Stimulated activated CD4-positive, alpha-beta T cell treated with anti-CD3 and anti-CD28 coated beads, Interleukin-12 subunit alpha, Interleukin-12 subunit beta, amount 100 ng/mL, for 4 hours (primary cell): ENCODE measurements around the gene CDH13.

Experiments
- DNase-seq: peaks from one replicate; pipeline ENCODE4 v3.0.0-alpha.2; 2020

Gene CDH13

DNA sequence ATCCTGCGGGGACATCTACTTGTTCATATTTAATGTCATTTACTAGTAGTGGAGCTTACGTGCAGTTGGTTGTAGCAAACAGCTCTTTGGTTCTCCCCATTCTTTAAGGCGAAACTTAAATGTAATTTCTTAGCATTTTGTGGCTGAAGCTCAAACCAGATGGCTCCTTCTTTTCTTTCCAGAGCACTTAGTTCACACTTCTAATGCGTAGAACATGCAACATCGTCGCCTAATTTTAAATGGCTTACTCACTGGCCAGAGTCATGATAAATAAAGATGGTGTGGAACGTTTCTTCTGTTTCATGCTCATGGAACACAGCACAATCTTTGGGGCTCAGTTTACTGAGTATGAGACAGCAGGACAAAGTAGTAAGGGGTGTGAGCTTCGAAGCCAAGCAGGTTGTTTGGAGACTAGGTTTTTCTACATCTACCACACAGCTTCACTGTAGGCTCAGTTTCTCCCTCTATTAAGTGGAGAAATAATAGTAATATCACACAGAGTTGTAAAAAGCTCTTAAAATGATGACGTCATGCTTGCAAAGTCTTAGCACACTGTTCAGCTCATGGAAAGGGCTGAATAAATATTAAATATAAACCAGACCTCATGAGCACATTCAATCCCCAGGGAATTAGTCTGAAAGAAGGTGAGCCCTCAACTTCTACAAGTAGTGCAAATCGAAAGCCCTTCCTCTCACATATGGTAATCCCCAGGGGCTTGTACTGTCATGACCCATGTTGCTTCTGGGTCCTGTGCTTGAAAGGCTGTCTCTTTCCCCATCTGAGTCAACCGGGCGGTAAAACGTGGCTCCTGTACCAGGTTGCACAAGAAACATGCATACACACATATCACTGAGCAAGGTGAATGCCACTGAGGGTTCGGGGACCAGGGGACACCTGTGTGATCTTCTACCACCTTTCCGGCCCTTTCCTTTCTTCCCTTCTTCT is 384.3 kb downstream of the CDH13 start:
- DNase-seq, result no peak

- no peak for DNase-seq
Measured at GRCh38 chr16:83011939-83012338, 385.2 kb downstream of the CDH13 start.

DNA sequence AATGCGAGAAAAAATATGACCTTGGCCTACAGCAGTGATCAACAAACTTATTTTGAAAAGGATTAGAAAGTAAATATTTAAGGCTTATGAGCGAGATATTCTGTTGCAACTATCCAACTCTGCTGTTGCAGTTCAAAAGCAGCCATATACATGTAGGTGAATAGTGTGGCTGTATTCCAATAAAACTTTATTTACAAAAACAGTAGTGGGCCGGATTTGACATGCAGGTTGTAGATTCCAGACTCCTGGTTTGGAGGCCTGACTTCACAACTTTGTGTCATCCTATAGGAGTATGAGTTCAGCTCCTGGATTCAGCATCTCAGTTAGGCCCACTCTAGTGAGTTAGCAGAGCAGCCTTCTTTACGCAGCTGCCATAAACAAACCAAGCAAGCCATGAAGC is 386.3 kb downstream of the CDH13 start:
- DNase-seq, result no peak

GRCh38 chr16:83019963-83020362 is 393.2 kb downstream of the CDH13 start:
- DNase-seq, result no peak

- DNase-seq, result no peak
Measured at GRCh38 chr16:83021045-83021444, 394.3 kb downstream of the CDH13 start.

DNA sequence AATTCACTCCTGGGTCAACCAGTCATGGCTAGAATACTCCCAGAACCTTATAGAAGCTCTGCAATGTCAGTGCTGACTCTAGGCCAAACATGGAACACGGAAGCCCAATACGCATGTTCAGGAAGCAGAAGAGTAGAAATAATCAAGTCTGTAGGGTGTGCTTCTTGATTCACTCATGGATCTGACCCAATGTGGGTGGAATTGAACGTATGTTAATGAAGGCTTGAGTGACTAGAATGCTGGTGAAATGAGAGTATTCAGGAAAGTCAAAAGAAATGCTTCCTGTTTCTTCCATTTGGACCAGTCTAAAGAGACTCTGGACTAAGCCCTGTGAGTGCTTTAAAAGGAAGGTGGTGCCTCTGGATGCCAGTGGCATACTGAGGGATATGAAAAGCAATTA is 395.0 kb downstream of the CDH13 start:
- DNase-seq, result no peak

DNA sequence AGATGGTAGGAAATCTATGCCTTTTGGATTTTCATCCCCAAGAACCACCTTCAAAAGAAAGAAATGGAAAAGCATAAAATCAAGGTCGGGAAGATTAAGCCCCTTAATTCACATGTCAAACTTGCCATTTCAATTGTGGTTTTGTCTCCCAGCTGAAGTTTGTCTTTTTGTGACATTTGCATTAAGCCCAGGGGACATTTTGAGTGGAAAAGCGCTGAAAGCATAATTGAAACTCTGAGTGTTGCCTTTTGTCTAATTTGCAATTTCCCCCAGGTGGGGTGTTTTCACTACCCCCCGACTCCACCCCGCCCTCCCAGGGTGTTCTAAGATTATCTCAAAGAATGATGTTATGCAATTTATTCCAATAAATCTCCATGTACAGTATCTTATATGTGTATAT is 396.2 kb downstream of the CDH13 start:
- no peak for DNase-seq

DNA sequence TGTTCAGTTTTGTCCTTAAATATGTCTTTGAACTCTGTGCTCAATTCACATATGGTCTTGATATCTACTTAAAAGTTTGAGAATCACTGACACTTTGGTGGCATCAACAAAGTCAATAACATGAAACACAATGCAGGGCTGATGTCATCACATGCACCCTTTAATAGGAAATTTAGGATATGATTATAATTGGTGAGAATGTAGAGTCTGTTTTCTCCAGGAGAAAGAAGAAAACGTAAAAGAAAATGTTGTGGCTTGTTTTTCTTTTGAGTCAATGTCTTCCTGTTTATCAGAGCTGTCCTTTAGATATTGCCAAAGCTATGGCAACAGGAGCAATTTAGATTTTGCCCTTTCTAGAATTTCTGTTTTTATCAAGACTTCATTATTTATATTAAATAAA is 396.9 kb downstream of the CDH13 start:
- DNase-seq, result no peak

GRCh38 chr16:83027973-83028372 is 401.2 kb downstream of the CDH13 start:
- DNase-seq, result no peak

- DNase-seq, result no peak
Measured at GRCh38 chr16:83029467-83029866, 402.7 kb downstream of the CDH13 start.

GRCh38 chr16:83031524-83031923 is 404.8 kb downstream of the CDH13 start:
- no peak for DNase-seq

DNA sequence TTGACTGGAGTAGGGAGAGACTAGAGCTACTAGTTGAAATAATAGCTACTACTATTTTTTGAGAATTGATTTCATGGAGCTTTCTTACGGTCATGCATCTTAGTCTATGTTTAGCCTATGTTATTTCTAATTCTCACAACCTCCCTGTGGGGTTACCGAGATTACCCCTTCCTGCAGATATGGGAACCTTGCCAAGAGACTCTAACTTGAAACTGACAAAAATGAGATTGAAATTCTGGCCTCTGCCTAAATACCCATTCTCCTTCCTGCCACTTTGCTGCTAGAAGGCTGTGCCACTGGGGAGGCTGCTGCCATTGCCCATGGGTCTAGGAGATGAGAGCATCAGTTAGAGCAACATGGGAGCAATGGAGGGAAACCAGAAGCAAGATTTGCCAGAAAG is 410.3 kb downstream of the CDH13 start:
- DNase-seq, result no peak

GRCh38 chr16:83037884-83038283 is 411.1 kb downstream of the CDH13 start:
- DNase-seq, result no peak

GRCh38 chr16:83040174-83040573 is 413.4 kb downstream of the CDH13 start:
- DNase-seq, result no peak

DNA sequence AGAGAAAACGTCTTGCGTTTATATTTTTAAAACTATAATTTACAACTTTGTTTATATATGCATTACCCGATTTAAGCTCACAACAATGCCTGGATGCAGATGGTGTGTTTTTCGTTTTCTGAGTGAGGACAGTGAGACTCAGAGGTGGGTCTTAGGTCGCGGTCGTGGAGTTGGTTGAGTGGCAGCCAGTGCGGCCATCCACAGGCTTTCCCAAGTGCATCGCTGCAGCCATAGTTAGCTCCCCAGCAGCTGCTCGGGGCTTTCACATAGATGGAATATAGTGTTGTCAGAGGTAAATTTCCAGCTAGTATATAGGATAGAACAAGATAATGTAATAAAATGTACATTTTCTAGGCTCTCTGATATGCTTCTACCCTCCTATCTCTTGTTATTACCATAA is 417.8 kb downstream of the CDH13 start:
- no peak for DNase-seq

- DNase-seq, result no peak
Measured at GRCh38 chr16:83045790-83046189, 419.0 kb downstream of the CDH13 start.

- no peak for DNase-seq
Measured at GRCh38 chr16:83046664-83047063, 419.9 kb downstream of the CDH13 start.

DNA sequence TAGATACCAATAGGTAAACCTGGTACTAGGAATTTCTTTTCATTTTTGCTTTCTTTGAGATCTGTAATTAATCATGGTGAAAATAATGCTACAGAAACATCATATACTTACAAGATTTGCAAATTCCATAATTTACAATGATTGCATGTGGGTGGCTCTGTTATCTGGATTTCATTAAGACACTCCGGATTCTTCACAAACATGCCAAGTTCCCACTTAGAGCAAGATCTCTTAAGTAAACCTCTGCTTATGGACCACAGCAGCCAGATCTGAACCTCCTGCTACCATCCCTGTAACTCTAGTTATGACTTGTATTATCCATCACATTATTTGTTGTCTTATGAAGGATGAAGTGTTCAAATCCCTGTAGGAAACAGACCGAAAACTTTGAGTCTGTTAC is 424.7 kb downstream of the CDH13 start:
- no peak for DNase-seq

DNA sequence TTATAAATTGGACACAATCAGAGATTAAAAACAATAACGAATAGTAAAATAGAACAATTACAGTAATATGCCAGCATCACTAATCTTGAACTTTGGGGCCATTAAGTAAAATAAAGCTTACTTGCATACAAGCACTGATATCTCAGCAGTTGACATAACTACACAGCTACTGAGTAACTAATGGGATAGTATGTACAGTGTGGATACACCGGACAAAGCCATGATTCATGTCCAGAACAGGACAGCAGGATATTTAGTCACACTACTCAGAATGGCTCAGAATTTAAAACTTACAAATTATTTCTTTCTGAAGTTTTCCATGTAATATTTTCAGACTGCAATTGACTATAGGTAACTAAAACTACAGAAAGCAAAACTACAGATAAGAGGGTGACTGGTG is 427.5 kb downstream of the CDH13 start:
- no peak for DNase-seq

DNA sequence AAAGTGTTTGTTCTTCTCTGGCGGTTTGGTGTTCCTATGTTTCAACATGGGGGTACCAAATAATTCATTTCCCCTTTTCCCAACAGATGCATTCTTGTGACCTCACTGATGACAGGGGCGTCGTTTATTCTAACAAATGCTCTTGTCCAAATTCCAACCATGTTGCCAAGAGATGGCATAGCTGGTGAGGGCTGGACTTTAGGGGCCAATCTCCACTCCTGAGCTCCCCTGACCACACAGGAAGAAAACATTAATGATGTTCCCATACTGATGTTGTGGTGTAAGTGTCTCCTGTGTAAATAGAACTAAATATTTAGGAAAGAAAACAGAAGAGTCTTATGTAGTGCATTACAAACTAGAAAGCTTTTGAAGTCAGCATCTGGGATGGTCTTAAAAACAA is 431.6 kb downstream of the CDH13 start:
- no peak for DNase-seq

GRCh38 chr16:83059237-83059636 is 432.5 kb downstream of the CDH13 start:
- no peak for DNase-seq

DNA sequence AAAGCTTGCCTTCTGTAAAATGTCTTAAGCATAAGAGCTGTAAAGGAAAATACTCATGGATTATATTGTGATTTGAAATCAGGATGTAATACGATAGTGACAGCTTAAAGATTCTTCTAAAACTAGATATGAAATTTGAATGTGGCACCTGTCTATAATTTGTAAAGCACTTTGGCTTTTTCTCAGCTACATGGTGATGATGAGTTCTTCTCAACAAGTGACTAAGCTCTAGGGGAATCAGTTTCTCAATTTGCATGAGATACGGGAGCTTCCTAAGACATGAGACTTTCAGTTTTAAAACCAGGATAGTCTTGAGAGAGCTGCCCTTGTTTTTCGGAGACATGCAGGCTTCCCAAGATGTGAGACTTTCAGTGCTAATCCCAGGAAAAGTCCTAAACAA is 439.2 kb downstream of the CDH13 start:
- no peak for DNase-seq

DNA sequence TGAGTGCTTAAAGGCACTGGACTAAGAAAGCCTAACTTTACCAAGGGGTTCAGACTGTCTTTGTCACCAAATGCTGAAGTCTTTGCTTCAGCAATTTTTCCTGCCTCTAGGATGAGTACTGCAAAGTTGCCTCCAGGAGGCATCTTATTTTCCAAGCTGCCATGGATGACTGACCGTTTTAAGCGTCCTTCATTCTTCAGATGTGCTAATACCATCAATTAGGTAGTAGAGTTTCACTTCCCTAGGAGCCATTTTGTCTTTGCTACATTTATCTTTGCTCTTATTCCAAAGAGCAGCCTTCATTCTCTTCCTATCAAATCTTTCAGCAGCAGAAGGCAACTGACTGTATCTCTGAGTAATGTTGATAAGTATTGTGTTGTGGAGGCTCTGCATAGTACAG is 440.1 kb downstream of the CDH13 start:
- DNase-seq, result no peak

- no peak for DNase-seq
Measured at GRCh38 chr16:83068686-83069085, 441.9 kb downstream of the CDH13 start.
